ENCODE measurements around the gene RSKR.

RSKR gene

GRCh38 chr17:28574526-28574925 lies 39.5 kb downstream of the RSKR start:
- H3K27ac ChIP-seq (ENCODE audit: low read length): no peak overlapping the region
- no peak overlapping the region for H3K9ac ChIP-seq (ENCODE audit: low read length)
- H2AFZ ChIP-seq (ENCODE audit: low read length): no peak overlapping the region
- peaks cover 18% of the 10 kb centered on the region for H3K79me2 ChIP-seq (ENCODE audit: low read length)
- no peaks in the 10 kb centered on the region for H3K9me3 ChIP-seq (replicated peaks; ENCODE audit: insufficient read depth, low read length)
- peaks cover 14% of the 10 kb centered on the region for H3K4me1 ChIP-seq (ENCODE audit: low read length)
- peak; percentile 10 for TF ChIP-seq CTCF (IDR thresholded peaks at IDR 0.05; ENCODE audit: low read length)
- TF ChIP-seq EZH2phosphoT487 (IDR thresholded peaks at IDR 0.05; ENCODE audit: low read length): no peak
- TF ChIP-seq EZH2 (optimal IDR thresholded peaks at IDR 0.05; ENCODE audit: low read depth, low read length): no peak
- no peak overlapping the region for H3K4me2 ChIP-seq (ENCODE audit: low read depth, low read length)
- DNase-seq: no peak
- no peaks in the 10 kb centered on the region; the same call in 1 of the 2 replicates for H4K20me1 ChIP-seq (ENCODE audit: insufficient read depth, low read length)
- 0 out of 2 replicates have a peak, but pooled peaks cover 23% of the 10 kb centered on the region for H3F3A ChIP-seq (ENCODE audit: insufficient read depth, low read length)
- H3K4me3 ChIP-seq (ENCODE audit: low read length): no peak overlapping the region
- no peaks in the 10 kb centered on the region for H3K36me3 ChIP-seq (replicated peaks; ENCODE audit: insufficient read depth, low read length)
- H3K27me3 ChIP-seq (replicated peaks; ENCODE audit: insufficient read depth, low read length): no peaks in the 10 kb centered on the region
- H3K9me2 ChIP-seq (replicated peaks; ENCODE audit: insufficient read depth, low read length): no peaks in the 10 kb centered on the region

- Histone ChIP-seq H4K20me1 (ENCODE audit: insufficient read depth, low read length) (no peaks in the 10 kb centered on the region; the same call in 1 of the 2 replicates), H3K27me3 (replicated peaks; ENCODE audit: insufficient read depth, low read length) (no peaks in the 10 kb centered on the region), H3K27ac (ENCODE audit: low read length) (no peak overlapping the region), H2AFZ (ENCODE audit: low read length) (no peak overlapping the region), H3K4me3 (ENCODE audit: low read length) (no peak overlapping the region), H3K9me3 (replicated peaks; ENCODE audit: insufficient read depth, low read length) (no peaks in the 10 kb centered on the region), H3K9me2 (replicated peaks; ENCODE audit: insufficient read depth, low read length) (no peaks in the 10 kb centered on the region), H3K9ac (ENCODE audit: low read length) (no peak overlapping the region), H3K79me2 (ENCODE audit: low read length) (peaks cover 23% of the 10 kb centered on the region), H3F3A (ENCODE audit: insufficient read depth, low read length) (0 out of 2 replicates have a peak, but pooled peaks cover 23% of the 10 kb centered on the region), H3K4me2 (ENCODE audit: low read depth, low read length) (no peak overlapping the region), H3K4me1 (ENCODE audit: low read length) (peaks cover 15% of the 10 kb centered on the region), H3K36me3 (replicated peaks; ENCODE audit: insufficient read depth, low read length) (no peaks in the 10 kb centered on the region)
- no peak for TF ChIP-seq CTCF (IDR thresholded peaks at IDR 0.05; ENCODE audit: low read length)
- TF ChIP-seq EZH2 (optimal IDR thresholded peaks at IDR 0.05; ENCODE audit: low read depth, low read length): no peak
- TF ChIP-seq EZH2phosphoT487 (IDR thresholded peaks at IDR 0.05; ENCODE audit: low read length): no peak
- no peak for DNase-seq
These were observed 40.0 kb downstream of the RSKR start for GRCh38 chr17:28573966-28574480.

- no peaks in the 10 kb centered on the region; the same call in 1 of the 2 replicates for H4K20me1 ChIP-seq (ENCODE audit: insufficient read depth, low read length)
- H3K4me2 ChIP-seq (ENCODE audit: low read depth, low read length): no peak overlapping the region
- no peak overlapping the region for H3K9ac ChIP-seq (ENCODE audit: low read length)
These were observed 40.5 kb downstream of the RSKR start for GRCh38 chr17:28573521-28573920.

More at GRCh38 chr17:28573521-28573920, 40.5 kb downstream of the RSKR start:
- H3K9me3 ChIP-seq (replicated peaks; ENCODE audit: insufficient read depth, low read length): no peaks in the 10 kb centered on the region
- DNase-seq: no peak
- H3K36me3 ChIP-seq (replicated peaks; ENCODE audit: insufficient read depth, low read length): no peaks in the 10 kb centered on the region
- no peaks in the 10 kb centered on the region for H3K27me3 ChIP-seq (replicated peaks; ENCODE audit: insufficient read depth, low read length)
- no peak overlapping the region for H3K4me3 ChIP-seq (ENCODE audit: low read length)
- H3K79me2 ChIP-seq (ENCODE audit: low read length): peaks cover 28% of the 10 kb centered on the region
- H3K27ac ChIP-seq (ENCODE audit: low read length): no peak overlapping the region
- no peak for TF ChIP-seq CTCF (IDR thresholded peaks at IDR 0.05; ENCODE audit: low read length)
- TF ChIP-seq EZH2 (optimal IDR thresholded peaks at IDR 0.05; ENCODE audit: low read depth, low read length): no peak
- TF ChIP-seq EZH2phosphoT487 (IDR thresholded peaks at IDR 0.05; ENCODE audit: low read length): no peak
- H3F3A ChIP-seq (ENCODE audit: insufficient read depth, low read length): 0 out of 2 replicates have a peak, but pooled peaks cover 23% of the 10 kb centered on the region
- no peak overlapping the region for H2AFZ ChIP-seq (ENCODE audit: low read length)
- H3K9me2 ChIP-seq (replicated peaks; ENCODE audit: insufficient read depth, low read length): no peaks in the 10 kb centered on the region
- peaks cover 15% of the 10 kb centered on the region for H3K4me1 ChIP-seq (ENCODE audit: low read length)
